ENCODE measurements around the gene ABCC12.

The ABCC12 gene

GRCh38 chr16:48164907-48165715 lies 9.3 kb upstream of the ABCC12 start:
- ChIA-PET POLR2A (interaction anchor here (0.6 to 0.7 kb wide), 2 partner anchors 1022 to 1127 kb away, joined by 3 to 4 read pairs; partner anchors contain the start of gene NETO2), CTCF (interaction anchor here (0.6 to 1.6 kb wide), 6 partner anchors 9 to 1311 kb away, joined by 3 to 6 read pairs (median 4); no protein-coding TSS in a partner anchor)
- DNase-seq (ENCODE audit: extremely low spot score) = peak; percentile 85
- TF ChIP-seq SP1 (IDR thresholded peaks at IDR 0.05) = no peak
- no peak for TF ChIP-seq ELF4 (IDR thresholded peaks at IDR 0.05)
- no peak for TF ChIP-seq BHLHE40 (IDR thresholded peaks at IDR 0.05; ENCODE audit: borderline replicate concordance)
- TF ChIP-seq HDGF (IDR thresholded peaks at IDR 0.05; ENCODE audit: borderline replicate concordance) = no peak
- TF ChIP-seq FOXA1 (IDR thresholded peaks at IDR 0.05) = no peak
- no peak for TF ChIP-seq ZNF384 (IDR thresholded peaks at IDR 0.05)
- TF ChIP-seq FOXK2 (IDR thresholded peaks at IDR 0.05) = no peak
- TF ChIP-seq LEF1 (IDR thresholded peaks at IDR 0.05; ENCODE audit: borderline replicate concordance) = no peak
- TF ChIP-seq ARNT (IDR thresholded peaks at IDR 0.05) = no peak
- no peak for TF ChIP-seq CTBP1 (IDR thresholded peaks at IDR 0.05; ENCODE audit: borderline replicate concordance)
- TF ChIP-seq L3MBTL2 (conservative IDR thresholded peaks at IDR 0.05) = no peak
- TF ChIP-seq NFRKB (IDR thresholded peaks at IDR 0.05) = no peak
- no peak for TF ChIP-seq PKNOX1 (IDR thresholded peaks at IDR 0.05)
- TF ChIP-seq TARDBP (IDR thresholded peaks at IDR 0.05) = no peak

GRCh38 chr16:48162839-48163410 lies 7.1 kb upstream of the ABCC12 start:
- TF ChIP-seq FOXK2 (IDR thresholded peaks at IDR 0.05) (no peak), SP1 (IDR thresholded peaks at IDR 0.05) (no peak), NFRKB (IDR thresholded peaks at IDR 0.05) (no peak), ARNT (IDR thresholded peaks at IDR 0.05) (no peak), LEF1 (IDR thresholded peaks at IDR 0.05; ENCODE audit: borderline replicate concordance) (no peak), CTBP1 (IDR thresholded peaks at IDR 0.05; ENCODE audit: borderline replicate concordance) (no peak), PKNOX1 (IDR thresholded peaks at IDR 0.05) (no peak), HDGF (IDR thresholded peaks at IDR 0.05; ENCODE audit: borderline replicate concordance) (no peak), ELF4 (IDR thresholded peaks at IDR 0.05) (no peak), FOXM1 (IDR thresholded peaks at IDR 0.05; ENCODE audit: borderline replicate concordance) (no peak), SUZ12 (IDR thresholded peaks at IDR 0.05) (no peak), FOXA1 (IDR thresholded peaks at IDR 0.05) (no peak), TARDBP (IDR thresholded peaks at IDR 0.05) (no peak), BHLHE40 (IDR thresholded peaks at IDR 0.05; ENCODE audit: borderline replicate concordance) (no peak), ZNF384 (IDR thresholded peaks at IDR 0.05) (no peak), L3MBTL2 (conservative IDR thresholded peaks at IDR 0.05) (no peak)
- ChIA-PET CTCF (no interaction called here), POLR2A (no interaction called here)
- DNase-seq (ENCODE audit: extremely low spot score) = no peak

GRCh38 chr16:48161906-48162305 lies 6.1 kb upstream of the ABCC12 start:
- no peak for DNase-seq (ENCODE audit: extremely low spot score)
- ChIA-PET CTCF (no interaction called here), POLR2A (no interaction called here)
- TF ChIP-seq ELF4 (IDR thresholded peaks at IDR 0.05) (no peak), SUZ12 (IDR thresholded peaks at IDR 0.05) (no peak), HDGF (IDR thresholded peaks at IDR 0.05; ENCODE audit: borderline replicate concordance) (no peak), FOXK2 (IDR thresholded peaks at IDR 0.05) (no peak), TARDBP (IDR thresholded peaks at IDR 0.05) (no peak), ARNT (IDR thresholded peaks at IDR 0.05) (no peak), ZNF384 (IDR thresholded peaks at IDR 0.05) (no peak), FOXA1 (IDR thresholded peaks at IDR 0.05) (no peak), PKNOX1 (IDR thresholded peaks at IDR 0.05) (no peak), FOXM1 (IDR thresholded peaks at IDR 0.05; ENCODE audit: borderline replicate concordance) (no peak), CTBP1 (IDR thresholded peaks at IDR 0.05; ENCODE audit: borderline replicate concordance) (no peak), SP1 (IDR thresholded peaks at IDR 0.05) (no peak), L3MBTL2 (conservative IDR thresholded peaks at IDR 0.05) (no peak), NFRKB (IDR thresholded peaks at IDR 0.05) (no peak), BHLHE40 (IDR thresholded peaks at IDR 0.05; ENCODE audit: borderline replicate concordance) (no peak), LEF1 (IDR thresholded peaks at IDR 0.05; ENCODE audit: borderline replicate concordance) (no peak)

- ChIA-PET POLR2A (no interaction called here), CTCF (no interaction called here)
- TF ChIP-seq ZNF384 (IDR thresholded peaks at IDR 0.05) (no peak), NFRKB (IDR thresholded peaks at IDR 0.05) (no peak), ARNT (IDR thresholded peaks at IDR 0.05) (no peak), ELF4 (IDR thresholded peaks at IDR 0.05) (no peak), TARDBP (IDR thresholded peaks at IDR 0.05) (no peak)
- no peak for DNase-seq (ENCODE audit: extremely low spot score)
These were observed 4.8 kb upstream of the ABCC12 start for GRCh38 chr16:48160575-48160974.

GRCh38 chr16:48158296-48158695 lies 2.5 kb upstream of the ABCC12 start:
- TF ChIP-seq ELF4 (IDR thresholded peaks at IDR 0.05) (no peak), ZNF384 (IDR thresholded peaks at IDR 0.05) (no peak), CTBP1 (IDR thresholded peaks at IDR 0.05; ENCODE audit: borderline replicate concordance) (no peak), L3MBTL2 (conservative IDR thresholded peaks at IDR 0.05) (no peak), TARDBP (IDR thresholded peaks at IDR 0.05) (no peak), HDGF (IDR thresholded peaks at IDR 0.05; ENCODE audit: borderline replicate concordance) (no peak), PKNOX1 (IDR thresholded peaks at IDR 0.05) (no peak), FOXM1 (IDR thresholded peaks at IDR 0.05; ENCODE audit: borderline replicate concordance) (no peak), SUZ12 (IDR thresholded peaks at IDR 0.05) (no peak), NFRKB (IDR thresholded peaks at IDR 0.05) (no peak), LEF1 (IDR thresholded peaks at IDR 0.05; ENCODE audit: borderline replicate concordance) (no peak), ARNT (IDR thresholded peaks at IDR 0.05) (no peak), FOXK2 (IDR thresholded peaks at IDR 0.05) (no peak), FOXA1 (IDR thresholded peaks at IDR 0.05) (no peak), BHLHE40 (IDR thresholded peaks at IDR 0.05; ENCODE audit: borderline replicate concordance) (no peak), SP1 (IDR thresholded peaks at IDR 0.05) (no peak)
- POLR2A ChIA-PET = no interaction called here
- DNase-seq (ENCODE audit: extremely low spot score) = no peak
- CTCF ChIA-PET = no interaction called here
